ENCODE data around the gene VPS13D. TPM values are rescaled to one million over a fixed set of nuclear protein-coding genes. Genes with fewer than 3 reads are reported as not detected.

VPS13D gene
- total and polyA plus RNA-seq, 9 donors = 19.8 to 59.3 (median 41.8) TPM

DNA sequence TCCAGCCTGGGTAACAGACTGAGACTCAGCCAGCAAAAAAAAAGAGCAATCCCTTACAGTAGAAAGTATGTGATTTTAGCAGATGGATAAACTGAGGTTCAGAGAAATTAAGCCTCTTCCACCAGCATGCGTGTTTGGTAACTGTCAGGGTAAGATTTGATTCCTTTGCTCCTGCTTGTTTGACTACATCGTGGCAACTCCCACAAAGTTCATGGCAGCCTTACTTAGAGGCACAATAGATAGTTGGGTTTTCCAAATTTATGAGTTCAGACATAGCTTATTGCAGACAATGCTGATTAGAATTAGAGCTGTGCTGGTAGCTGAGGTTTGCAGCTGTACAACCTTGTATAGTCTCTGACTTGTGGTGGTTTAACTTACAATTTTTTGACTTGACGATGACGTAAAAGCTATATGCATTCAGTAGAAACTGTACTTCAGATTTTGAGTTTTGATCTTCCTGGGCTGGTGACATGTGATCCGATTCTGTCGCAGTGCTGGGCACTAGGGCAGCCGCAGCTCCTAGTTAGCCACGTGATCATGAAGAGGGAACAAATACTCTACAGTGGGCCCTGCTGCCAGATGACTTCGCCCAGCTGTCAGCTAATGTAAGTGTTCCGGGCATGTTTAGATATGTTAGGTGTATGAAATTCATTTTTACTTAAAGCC is 220.4 kb downstream of the VPS13D start:
- Histone ChIP-seq H3K27ac (peak overlapping the region in 1 of 2 donors; percentile 60), H3K36me3 (no peaks in the 10 kb centered on the region), H3K4me1 (ENCODE audit: insufficient read depth) (peaks cover 31% of the 10 kb centered on the region), H3K4me3 (no peak overlapping the region), H3K27me3 (no peaks in the 10 kb centered on the region), H3K9me3 (no peaks in the 10 kb centered on the region)
- 65 to 73% (median 69%) methylated on average over 10 of the region's 10 CpGs for WGBS, 3 donors
- DNase-seq = no peak
- intact Hi-C loops (cut with DNase I) = loop anchor here in 1 of 4 donors (10.0 kb wide), 1 partner anchor 95 kb away; no protein-coding TSS in a partner anchor
- TF ChIP-seq, protein P1, sequence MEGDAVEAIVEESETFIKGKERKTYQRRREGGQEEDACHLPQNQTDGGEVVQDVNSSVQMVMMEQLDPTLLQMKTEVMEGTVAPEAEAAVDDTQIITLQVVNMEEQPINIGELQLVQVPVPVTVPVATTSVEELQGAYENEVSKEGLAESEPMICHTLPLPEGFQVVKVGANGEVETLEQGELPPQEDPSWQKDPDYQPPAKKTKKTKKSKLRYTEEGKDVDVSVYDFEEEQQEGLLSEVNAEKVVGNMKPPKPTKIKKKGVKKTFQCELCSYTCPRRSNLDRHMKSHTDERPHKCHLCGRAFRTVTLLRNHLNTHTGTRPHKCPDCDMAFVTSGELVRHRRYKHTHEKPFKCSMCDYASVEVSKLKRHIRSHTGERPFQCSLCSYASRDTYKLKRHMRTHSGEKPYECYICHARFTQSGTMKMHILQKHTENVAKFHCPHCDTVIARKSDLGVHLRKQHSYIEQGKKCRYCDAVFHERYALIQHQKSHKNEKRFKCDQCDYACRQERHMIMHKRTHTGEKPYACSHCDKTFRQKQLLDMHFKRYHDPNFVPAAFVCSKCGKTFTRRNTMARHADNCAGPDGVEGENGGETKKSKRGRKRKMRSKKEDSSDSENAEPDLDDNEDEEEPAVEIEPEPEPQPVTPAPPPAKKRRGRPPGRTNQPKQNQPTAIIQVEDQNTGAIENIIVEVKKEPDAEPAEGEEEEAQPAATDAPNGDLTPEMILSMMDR (IDR thresholded peaks at IDR 0.05) = no peak

DNA sequence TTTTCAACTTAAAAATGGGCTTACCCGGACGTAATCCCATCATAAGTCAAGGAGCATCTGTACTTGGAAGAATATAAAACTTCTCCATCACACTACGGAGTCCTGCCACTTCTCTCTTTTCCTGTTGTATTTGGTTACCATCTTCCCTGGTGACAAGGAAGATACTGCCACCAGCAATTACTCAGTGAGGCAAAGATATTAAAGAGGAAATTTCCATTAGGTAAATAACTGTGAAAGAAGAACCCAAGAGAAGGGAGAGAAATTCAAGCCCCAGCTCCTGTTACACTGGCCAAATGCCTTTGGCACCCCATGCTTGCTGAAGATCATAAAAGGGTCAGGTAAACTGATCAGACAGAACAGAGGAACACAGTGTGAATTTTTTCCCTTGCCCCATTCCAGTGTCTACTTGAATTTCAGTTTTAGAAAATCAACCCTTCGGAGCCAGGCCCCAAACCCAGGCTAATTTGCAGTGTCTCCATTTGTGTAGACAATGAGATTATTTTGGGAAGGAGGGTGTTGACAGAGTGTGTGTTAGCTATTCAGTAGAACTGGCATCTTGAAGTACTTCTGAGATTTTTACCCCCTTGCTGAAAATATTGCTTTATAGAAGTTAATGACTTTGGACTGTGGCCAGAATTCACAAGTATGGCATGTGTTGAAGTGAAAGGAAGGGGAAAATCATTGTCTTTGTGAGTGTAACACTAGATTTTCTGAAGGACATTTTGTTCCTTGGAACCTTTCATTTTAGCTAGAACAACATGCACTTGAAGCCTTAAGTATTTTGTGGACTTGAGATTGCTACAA is 221.1 kb downstream of the VPS13D start:
- intact Hi-C loops (cut with DNase I) = loop anchor here in 1 of 4 donors (10.0 kb wide), 1 partner anchor 94 kb away; no protein-coding TSS in a partner anchor
- Histone ChIP-seq H3K27me3 (no peaks in the 10 kb centered on the region), H3K9me3 (no peaks in the 10 kb centered on the region), H3K36me3 (no peaks in the 10 kb centered on the region), H3K27ac (no peak overlapping the region), H3K4me3 (no peak overlapping the region), H3K4me1 (ENCODE audit: insufficient read depth) (peaks cover 31% of the 10 kb centered on the region)
- TF ChIP-seq, protein P1 (IDR thresholded peaks at IDR 0.05) = no peak
- TF ChIP-seq POLR2A (IDR thresholded peaks at IDR 0.05) (no peak), EP300 (IDR thresholded peaks at IDR 0.05) (no peak)
- 84 to 91% (median 86%) methylated on average over 4 of the region's 4 CpGs for WGBS, 3 donors
- no peak for DNase-seq

DNA sequence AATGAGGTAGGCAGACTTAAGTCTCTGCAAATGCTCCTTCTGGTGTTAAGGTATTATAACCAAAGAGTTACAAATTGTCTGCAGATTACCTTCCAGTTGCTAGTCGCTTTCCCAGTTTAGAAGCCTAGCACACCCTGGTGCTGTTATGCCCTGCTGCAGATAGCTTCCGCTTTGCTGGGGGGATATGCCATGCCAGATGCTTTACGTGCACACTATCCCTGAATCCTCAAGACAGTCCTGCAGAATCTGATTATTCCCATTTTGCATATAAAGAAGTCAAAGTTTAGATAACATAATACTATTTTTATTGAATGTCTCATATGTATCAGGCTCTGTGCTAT is 221.7 kb downstream of the VPS13D start:
- TF ChIP-seq EP300 (IDR thresholded peaks at IDR 0.05) (no peak), POLR2A (IDR thresholded peaks at IDR 0.05) (no peak)
- H3K27me3 ChIP-seq = no peaks in the 10 kb centered on the region
- peaks cover 30% of the 10 kb centered on the region for H3K4me1 ChIP-seq (ENCODE audit: insufficient read depth)
- no peak overlapping the region for H3K27ac ChIP-seq
- intact Hi-C loops (cut with DNase I) = loop anchor here in 1 of 4 donors (10.0 kb wide), 1 partner anchor 93 kb away; no protein-coding TSS in a partner anchor
- no peak overlapping the region for H3K4me3 ChIP-seq
- WGBS, 3 donors = 94 to 97% (median 96%) methylated on average over 3 of the region's 3 CpGs
- DNase-seq = no peak
- H3K9me3 ChIP-seq = no peaks in the 10 kb centered on the region
- H3K36me3 ChIP-seq = no peaks in the 10 kb centered on the region

DNA sequence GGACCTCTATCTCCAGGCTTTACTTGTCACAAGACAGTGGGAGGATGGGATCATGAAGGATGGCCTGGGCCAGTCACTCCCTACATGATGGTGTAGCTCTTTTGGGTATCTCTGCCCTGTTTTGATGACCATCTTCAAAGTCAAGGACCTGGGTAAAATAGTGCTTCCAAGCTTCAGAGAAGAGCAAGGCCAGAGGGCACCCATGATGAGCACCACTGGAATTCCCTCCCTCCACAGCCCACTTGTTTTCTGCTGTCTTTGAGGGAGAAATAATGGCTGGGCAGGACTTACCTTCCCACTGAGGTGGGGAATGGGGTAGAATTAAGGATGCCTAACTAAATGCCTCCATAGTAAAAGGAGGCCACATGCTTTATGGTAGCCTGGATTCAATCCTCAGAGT is 222.4 kb downstream of the VPS13D start:
- no peak for DNase-seq
- Histone ChIP-seq H3K27me3 (no peaks in the 10 kb centered on the region), H3K9me3 (no peaks in the 10 kb centered on the region), H3K4me1 (ENCODE audit: insufficient read depth) (peaks cover 29% of the 10 kb centered on the region), H3K27ac (no peak overlapping the region), H3K36me3 (no peaks in the 10 kb centered on the region), H3K4me3 (no peak overlapping the region)
- intact Hi-C loops (cut with DNase I) = loop anchor here in 1 of 4 donors (10.0 kb wide), 1 partner anchor 93 kb away; no protein-coding TSS in a partner anchor
- TF ChIP-seq EP300 (IDR thresholded peaks at IDR 0.05) = no peak

DNA sequence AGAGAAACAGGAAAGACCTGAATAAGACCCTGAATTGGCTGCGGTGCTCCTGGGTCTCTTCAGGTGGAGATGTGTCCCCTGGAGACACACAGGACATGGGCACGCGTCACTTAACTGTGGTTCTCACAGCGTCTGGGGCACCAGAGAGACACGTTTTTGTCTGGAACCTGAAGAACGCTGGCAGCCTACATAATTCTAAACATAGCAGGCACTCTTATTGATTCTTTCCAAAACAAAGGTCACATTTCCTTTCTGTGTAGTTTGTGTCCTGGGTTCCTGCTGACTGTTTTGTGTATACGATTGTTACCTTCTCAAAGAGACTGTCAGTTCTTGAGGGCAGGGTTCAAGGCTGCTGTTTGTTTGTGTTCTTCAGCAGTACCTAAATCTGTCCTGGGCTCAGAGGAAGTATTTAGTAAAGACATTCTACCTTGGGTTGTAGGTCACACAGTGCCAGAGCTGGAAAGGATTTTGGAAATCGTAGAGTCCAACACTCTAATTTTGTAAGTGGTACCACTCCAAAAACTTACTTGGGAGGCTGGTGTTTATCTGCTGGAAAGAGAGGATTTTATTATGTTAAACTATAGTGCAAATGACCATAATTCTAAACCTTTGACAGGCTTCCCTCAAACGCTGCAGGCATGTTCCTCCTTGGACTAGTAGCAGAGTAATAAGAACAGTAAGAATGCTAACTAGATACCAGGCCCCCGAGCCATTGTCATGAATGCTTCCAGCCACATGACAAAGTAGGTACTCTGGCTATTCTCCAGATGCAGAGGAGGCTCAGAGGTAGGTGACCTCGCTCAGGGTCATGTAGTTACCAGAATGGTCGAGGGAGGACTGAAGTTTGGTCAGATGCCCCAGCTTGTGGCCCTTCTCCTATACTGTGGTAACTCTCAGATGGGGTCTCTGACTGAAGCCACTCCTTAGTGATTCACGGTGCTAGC is 223.8 kb downstream of the VPS13D start:
- Histone ChIP-seq H3K36me3 (no peaks in the 10 kb centered on the region), H3K4me1 (ENCODE audit: insufficient read depth) (peaks cover 26% of the 10 kb centered on the region), H3K4me3 (no peak overlapping the region), H3K27me3 (no peaks in the 10 kb centered on the region), H3K9me3 (no peaks in the 10 kb centered on the region), H3K27ac (peak overlapping the region in 1 of 2 donors; percentile 51)
- no peak for DNase-seq
- intact Hi-C loops (cut with DNase I) = loop anchor here in 1 of 4 donors (10.0 kb wide), 1 partner anchor 91 kb away; no protein-coding TSS in a partner anchor
- WGBS, 3 donors = 59 to 62% (median 61%) methylated on average over 13 of the region's 13 CpGs
- TF ChIP-seq, protein P1 (IDR thresholded peaks at IDR 0.05) = no peak
- no peak for TF ChIP-seq POLR2A (IDR thresholded peaks at IDR 0.05)
- TF ChIP-seq EP300 (IDR thresholded peaks at IDR 0.05) = no peak

Data from ovary (tissue), 9 donors.